H9 (cell line): ENCODE measurements around the gene RIOK3. TPM values are rescaled to one million over a fixed set of nuclear protein-coding genes. Genes with fewer than 3 reads are reported as not detected.

Source experiments
- DNase-seq: peaks from one replicate; pipeline ENCODE4 v3.0.0-alpha.2; 2017
- H2AFZ ChIP-seq: one replicate; pipeline ENCODE4 v1.6.1; 2013; ENCODE audit warnings: mild to moderate bottlenecking, low read length, control low read depth, moderate library complexity
- H2AK5ac ChIP-seq: 2 replicates; pipeline ENCODE4 v1.6.1; 2013; ENCODE audit warnings: low read length, control low read depth, mixed read lengths; ENCODE audit not compliant: insufficient read length
- H2BK120ac ChIP-seq: one replicate; pipeline ENCODE4 v1.6.1; 2013; ENCODE audit warnings: low read depth, mild to moderate bottlenecking, low read length, control low read depth, inconsistent platforms; ENCODE audit not compliant: poor library complexity, severe bottlenecking
- H2BK12ac ChIP-seq: 2 replicates; pipeline ENCODE4 v1.6.1; 2013; ENCODE audit warnings: low read length, control low read depth, mixed read lengths, low read depth; ENCODE audit not compliant: insufficient read length
- H2BK15ac ChIP-seq: 2 replicates; pipeline ENCODE4 v1.6.1; 2013; ENCODE audit warnings: low read depth, low read length, control low read depth
- H2BK20ac ChIP-seq: one replicate; pipeline ENCODE4 v1.6.1; 2013; ENCODE audit warnings: low read depth, mild to moderate bottlenecking, low read length, control low read depth, inconsistent platforms; ENCODE audit not compliant: poor library complexity, severe bottlenecking
- H2BK5ac ChIP-seq: 2 replicates; pipeline ENCODE4 v1.6.1; 2013; ENCODE audit warnings: low read length, control low read depth, mixed read lengths; ENCODE audit not compliant: insufficient read length
- H3K14ac ChIP-seq: 2 replicates; pipeline ENCODE4 v1.6.1; 2013; ENCODE audit warnings: low read length, control low read depth; ENCODE audit not compliant: insufficient read depth
- H3K18ac ChIP-seq: 2 replicates; pipeline ENCODE4 v1.6.1; 2013; ENCODE audit warnings: low read depth, mild to moderate bottlenecking, mixed read lengths, low read length, control low read depth; ENCODE audit not compliant: insufficient read length
- H3K23ac ChIP-seq: 2 replicates; pipeline ENCODE4 v1.6.1; 2013; ENCODE audit warnings: low read length, control low read depth, mixed read lengths, low read depth; ENCODE audit not compliant: insufficient read length
- H3K23me2 ChIP-seq: 2 replicates; pipeline ENCODE4 v1.6.1; 2013; ENCODE audit warnings: low read depth, mild to moderate bottlenecking, mixed read lengths, low read length, control low read depth; ENCODE audit not compliant: insufficient read length, poor library complexity, severe bottlenecking
- H3K27ac ChIP-seq: 2 replicates; pipeline ENCODE4 v1.5.1; 2013; ENCODE audit warnings: low read length, control low read depth, mixed read lengths, low read depth; ENCODE audit not compliant: insufficient read length
- H3K27me3 ChIP-seq: 2 replicates; pipeline ENCODE4 v1.6.1; 2013; ENCODE audit warnings: low read length, control low read depth, inconsistent platforms; ENCODE audit not compliant: insufficient read depth
- H3K4ac ChIP-seq: 2 replicates; pipeline ENCODE4 v1.6.1; 2013; ENCODE audit warnings: low read depth, mild to moderate bottlenecking, control low read depth, inconsistent platforms, low read length, moderate library complexity
- H3K4me1 ChIP-seq: 2 replicates; pipeline ENCODE4 v1.6.1; 2013; ENCODE audit warnings: low read length, control low read depth, inconsistent platforms; ENCODE audit not compliant: insufficient read depth
- H3K4me2 ChIP-seq: 2 replicates; pipeline ENCODE4 v1.6.1; 2013; ENCODE audit warnings: low read length, control low read depth, mixed read lengths; ENCODE audit not compliant: insufficient read length, insufficient read depth
- H3K56ac ChIP-seq: 2 replicates; pipeline ENCODE4 v1.6.1; 2013; ENCODE audit warnings: low read depth, mild to moderate bottlenecking, mixed read lengths, low read length, control low read depth; ENCODE audit not compliant: insufficient read length
- H3K79me1 ChIP-seq: 2 replicates; pipeline ENCODE4 v1.6.1; 2013; ENCODE audit warnings: low read depth, mild to moderate bottlenecking, moderate library complexity, low read length, control low read depth, inconsistent platforms; ENCODE audit not compliant: insufficient read depth, poor library complexity, severe bottlenecking
- H3K79me2 ChIP-seq: 2 replicates; pipeline ENCODE4 v1.6.1; 2013; ENCODE audit warnings: low read length, control low read depth, inconsistent platforms; ENCODE audit not compliant: insufficient read depth
- H3K9ac ChIP-seq: 2 replicates; pipeline ENCODE4 v1.6.1; 2013; ENCODE audit warnings: low read length, control low read depth, mixed read lengths; ENCODE audit not compliant: insufficient read length; ENCODE audit errors: extremely low read depth
- H3K9me3 ChIP-seq: one replicate; pipeline ENCODE4 v1.6.1; 2013; ENCODE audit warnings: low read depth, low read length, inconsistent platforms; ENCODE audit not compliant: control insufficient read depth
- H3T11ph ChIP-seq: one replicate; pipeline ENCODE4 v1.6.1; 2013; ENCODE audit warnings: mild to moderate bottlenecking, low read length, control low read depth, inconsistent platforms
- H4K20me1 ChIP-seq: one replicate; pipeline ENCODE4 v1.6.1; 2013; ENCODE audit not compliant: control insufficient read depth, insufficient read length, insufficient read depth
- H4K5ac ChIP-seq: 2 replicates; pipeline ENCODE4 v1.6.1; 2013; ENCODE audit warnings: low read depth, mild to moderate bottlenecking, mixed read lengths, low read length, control low read depth; ENCODE audit not compliant: insufficient read length
- H4K8ac ChIP-seq: replicated peaks from 2 replicates; pipeline ENCODE4 v1.6.1; 2013; ENCODE audit warnings: low read length, control low read depth, mixed read lengths, low read depth; ENCODE audit not compliant: insufficient read length
- H4K91ac ChIP-seq: 2 replicates; pipeline ENCODE4 v1.6.1; 2013; ENCODE audit warnings: low read depth, mild to moderate bottlenecking, moderate library complexity, mixed read lengths, low read length, control low read depth; ENCODE audit not compliant: insufficient read length
- H3K27ac Mint-ChIP-seq, 3 experiments: 2 replicates in 2 of 3; 3 replicates in 1 of 3; pipeline ENCODE4 v1.8.0; 2020 to 2021; ENCODE audit warnings: mixed read lengths in 3 of 3, mild to moderate bottlenecking in 1 of 3, moderate library complexity in 1 of 3
- H3K27me3 Mint-ChIP-seq: 2 replicates; pipeline ENCODE4 v1.8.0; 2021; ENCODE audit warnings: low read depth, mild to moderate bottlenecking, moderate library complexity, mixed read lengths
- H3K36me3 Mint-ChIP-seq, 3 experiments: 2 replicates in 2 of 3; 3 replicates in 1 of 3; pipeline ENCODE4 v1.8.0; 2020 to 2021; ENCODE audit warnings: low read depth in 3 of 3, mixed read lengths in 3 of 3; ENCODE audit not compliant: insufficient read depth in 1 of 3
- H3K4me1 Mint-ChIP-seq, 2 experiments: 2 replicates each; pipeline ENCODE4 v1.8.0; 2020; ENCODE audit warnings: mixed read lengths in 2 of 2
- H3K4me3 Mint-ChIP-seq, 2 experiments: 2 replicates in 1 of 2; 3 replicates in 1 of 2; pipeline ENCODE4 v1.8.0; 2020 to 2021; ENCODE audit warnings: mild to moderate bottlenecking in 2 of 2, mixed read lengths in 2 of 2, moderate library complexity in 1 of 2
- H3K9me3 Mint-ChIP-seq, 2 experiments: 2 replicates in 1 of 2; 3 replicates in 1 of 2; pipeline ENCODE4 v1.8.0; 2020; ENCODE audit warnings: mild to moderate bottlenecking in 2 of 2, mixed read lengths in 2 of 2, moderate library complexity in 1 of 2
- WGBS: extraction: QIAGEN DNeasy Blood & Tissue Kit; methylation state at CpG from one replicate; pipeline ENCODE4 v1.1.7; 2013; ENCODE audit warnings: missing lambda C conversion rate, low lambda C conversion rate, mixed read lengths; ENCODE audit not compliant: insufficient read length; ENCODE audit errors: extremely low coverage; 5-methylcytosine and 5-hydroxymethylcytosine counted together
- total RNA-seq: library from RNA; stranded (reverse); gene quantifications from 2 replicates; pipeline ENCODE4 v1.2.1, GENCODE V29; 2021
- TF ChIP-seq, protein P1 (sequence below): fragments of 200-600 bp; sonication (generic); conservative IDR thresholded peaks from 3 replicates; pipeline ENCODE4 v1.8.0; 2021; ENCODE audit warnings: antibody characterized with exemption, mild to moderate bottlenecking

RIOK3 gene
- total RNA-seq, 1 experiment from 2014 or later: 34.6 TPM

- H2BK20ac ChIP-seq: no peak overlapping the region
These were observed 15.1 kb upstream of the RIOK3 start for GRCh38 chr18:23438046-23438377.

More at GRCh38 chr18:23438046-23438377, 15.1 kb upstream of the RIOK3 start:
- DNase-seq: no peak
- no peak overlapping the region for H3K18ac ChIP-seq
- peak overlapping the region; percentile 41 for H2AFZ ChIP-seq
- no peak overlapping the region for H2BK12ac ChIP-seq
- H3K79me1 ChIP-seq: no peaks in the 10 kb centered on the region
- no peak overlapping the region for H2BK5ac ChIP-seq
- TF ChIP-seq, protein P1, sequence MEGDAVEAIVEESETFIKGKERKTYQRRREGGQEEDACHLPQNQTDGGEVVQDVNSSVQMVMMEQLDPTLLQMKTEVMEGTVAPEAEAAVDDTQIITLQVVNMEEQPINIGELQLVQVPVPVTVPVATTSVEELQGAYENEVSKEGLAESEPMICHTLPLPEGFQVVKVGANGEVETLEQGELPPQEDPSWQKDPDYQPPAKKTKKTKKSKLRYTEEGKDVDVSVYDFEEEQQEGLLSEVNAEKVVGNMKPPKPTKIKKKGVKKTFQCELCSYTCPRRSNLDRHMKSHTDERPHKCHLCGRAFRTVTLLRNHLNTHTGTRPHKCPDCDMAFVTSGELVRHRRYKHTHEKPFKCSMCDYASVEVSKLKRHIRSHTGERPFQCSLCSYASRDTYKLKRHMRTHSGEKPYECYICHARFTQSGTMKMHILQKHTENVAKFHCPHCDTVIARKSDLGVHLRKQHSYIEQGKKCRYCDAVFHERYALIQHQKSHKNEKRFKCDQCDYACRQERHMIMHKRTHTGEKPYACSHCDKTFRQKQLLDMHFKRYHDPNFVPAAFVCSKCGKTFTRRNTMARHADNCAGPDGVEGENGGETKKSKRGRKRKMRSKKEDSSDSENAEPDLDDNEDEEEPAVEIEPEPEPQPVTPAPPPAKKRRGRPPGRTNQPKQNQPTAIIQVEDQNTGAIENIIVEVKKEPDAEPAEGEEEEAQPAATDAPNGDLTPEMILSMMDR: no peak
- no peaks in the 10 kb centered on the region for H4K20me1 ChIP-seq
- no peak overlapping the region for H3T11ph ChIP-seq
- H4K91ac ChIP-seq: no peak overlapping the region
- Mint-ChIP-seq H3K4me1 (peaks cover 8% of the 10 kb centered on the region in 2 experiments), H3K27me3 (peaks cover 13% of the 10 kb centered on the region), H3K27ac (no peak overlapping the region), H3K9me3 (no peaks in the 10 kb centered on the region; a peak in 1 of 5 replicates), H3K36me3 (no peaks in the 10 kb centered on the region), H3K4me3 (peak overlapping the region; percentile 92 to 97)
- H3K4me1 ChIP-seq: no peaks in the 10 kb centered on the region
- H3K9me3 ChIP-seq: no peaks in the 10 kb centered on the region
- H2BK15ac ChIP-seq: no peak overlapping the region
- H4K8ac ChIP-seq: no peak overlapping the region
- H3K79me2 ChIP-seq: no peaks in the 10 kb centered on the region
- H3K4ac ChIP-seq: no peak overlapping the region
- H3K27me3 ChIP-seq: no peaks in the 10 kb centered on the region
- peaks cover 9% of the 10 kb centered on the region for H3K23me2 ChIP-seq
- no peak overlapping the region for H2BK120ac ChIP-seq
- H3K9ac ChIP-seq: no peak overlapping the region
- H3K23ac ChIP-seq: no peak overlapping the region
- H2AK5ac ChIP-seq: no peak overlapping the region
- H3K56ac ChIP-seq: no peak overlapping the region
- H3K14ac ChIP-seq: no peak overlapping the region
- no peak overlapping the region for H3K4me2 ChIP-seq
- no peak overlapping the region for H3K27ac ChIP-seq
- H4K5ac ChIP-seq: no peak overlapping the region
- WGBS: no CpG with 5 or more reads among the region's 5 CpGs
